ENCODE measurements around the gene MAN1A1.
"Not testable (repeated sequence)": the region's sequence is repeated elsewhere in the genome, so short reads cannot be mapped to it uniquely, and the experiment has no call there.

The MAN1A1 gene

GRCh38 chr6:119190176-119190575, 159.4 kb downstream of the MAN1A1 start:
- no peak for DNase-seq

DNA sequence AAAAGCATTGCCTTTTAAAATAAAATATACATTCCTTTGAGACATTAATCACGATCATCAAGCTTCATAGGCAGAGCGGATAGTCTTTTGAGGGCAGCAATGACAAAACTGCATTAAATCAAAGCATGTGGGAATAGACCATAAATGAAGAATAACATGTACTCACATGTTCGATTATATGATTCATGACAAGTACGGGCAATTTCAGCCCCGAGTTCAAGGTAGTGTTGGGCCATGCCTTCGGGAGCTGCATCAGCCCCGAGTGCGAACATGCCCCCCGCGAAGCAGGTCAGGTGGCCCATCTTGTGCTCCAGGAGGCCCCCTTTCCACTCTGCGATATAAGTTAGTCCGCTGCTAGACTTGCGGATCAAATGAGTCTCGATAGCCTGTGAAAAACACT, 160.1 kb downstream of the MAN1A1 start:
- DNase-seq, result no peak

DNA sequence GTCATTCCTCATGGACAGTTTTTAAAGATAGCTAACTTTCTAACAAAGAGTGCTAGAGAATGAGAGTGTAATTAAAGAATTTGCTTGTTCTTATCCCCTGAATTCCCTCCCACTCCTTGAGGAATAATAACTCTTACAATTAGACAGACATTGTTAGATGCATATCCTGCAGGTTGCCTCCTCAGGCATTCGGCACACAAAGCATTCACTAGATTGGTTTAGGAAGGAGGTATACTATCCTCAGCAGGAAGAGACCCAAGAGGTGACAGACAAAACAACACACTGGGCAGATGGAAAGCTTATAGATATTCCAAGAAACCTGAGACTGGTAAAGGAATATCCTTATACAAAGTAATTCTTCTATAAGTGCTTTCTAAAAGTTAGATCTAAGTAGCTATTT, 162.0 kb downstream of the MAN1A1 start:
- no peak for DNase-seq

GRCh38 chr6:119186490-119186889, 163.1 kb downstream of the MAN1A1 start:
- DNase-seq, result no peak

- DNase-seq, result no peak
Observed at GRCh38 chr6:119184008-119184648, 165.4 kb downstream of the MAN1A1 start.

- DNase-seq, result no peak
Observed at GRCh38 chr6:119183457-119183856, 166.1 kb downstream of the MAN1A1 start.

DNA sequence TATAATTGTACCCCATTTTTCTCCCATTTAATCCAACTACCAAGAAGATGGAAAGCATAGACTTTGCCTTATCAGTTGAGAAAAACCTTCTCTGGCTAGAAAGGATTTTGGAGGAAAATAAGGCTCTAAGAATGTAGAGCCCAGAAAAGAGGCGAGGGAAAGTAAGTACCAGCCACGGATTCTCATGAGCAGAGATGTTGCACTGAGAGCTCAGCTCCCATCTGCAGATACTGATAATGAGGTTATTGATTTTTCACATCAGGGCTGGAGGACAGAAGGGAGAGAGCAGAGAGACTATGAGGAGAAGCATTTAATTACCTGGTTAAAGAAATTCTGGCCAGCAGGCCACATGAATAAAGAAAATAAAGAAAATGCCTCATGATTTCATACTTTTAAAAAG, 166.7 kb downstream of the MAN1A1 start:
- no peak for DNase-seq

- DNase-seq, result no peak
Observed at GRCh38 chr6:119182216-119182803, 167.3 kb downstream of the MAN1A1 start.

- no peak for DNase-seq
Observed at GRCh38 chr6:119181046-119181445, 168.5 kb downstream of the MAN1A1 start.

GRCh38 chr6:119179842-119180241, 169.7 kb downstream of the MAN1A1 start:
- peak; percentile 21 for DNase-seq

- no peak for DNase-seq
Observed at GRCh38 chr6:119179062-119179461, 170.5 kb downstream of the MAN1A1 start.

DNA sequence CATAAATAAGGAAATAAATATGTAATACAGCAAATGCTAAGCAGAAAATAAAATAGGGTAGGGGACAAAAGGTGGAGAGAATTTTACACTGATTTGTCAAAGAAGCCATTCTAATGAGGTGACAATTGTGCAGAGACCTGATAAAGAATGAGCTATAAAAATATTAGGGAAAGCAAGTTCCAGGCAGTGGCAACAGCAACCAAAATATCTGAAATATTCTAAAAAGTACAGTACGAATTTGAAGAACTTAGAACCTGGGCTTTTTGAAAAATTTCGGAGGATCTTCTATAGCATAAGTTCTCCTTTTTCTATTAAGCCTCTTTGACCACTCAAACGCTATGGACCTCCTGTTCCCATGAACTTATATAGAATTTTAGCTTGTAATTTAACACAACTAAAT, 173.1 kb downstream of the MAN1A1 start:
- no peak for DNase-seq

GRCh38 chr6:119174879-119175817, 174.4 kb downstream of the MAN1A1 start:
- no peak for DNase-seq

DNA sequence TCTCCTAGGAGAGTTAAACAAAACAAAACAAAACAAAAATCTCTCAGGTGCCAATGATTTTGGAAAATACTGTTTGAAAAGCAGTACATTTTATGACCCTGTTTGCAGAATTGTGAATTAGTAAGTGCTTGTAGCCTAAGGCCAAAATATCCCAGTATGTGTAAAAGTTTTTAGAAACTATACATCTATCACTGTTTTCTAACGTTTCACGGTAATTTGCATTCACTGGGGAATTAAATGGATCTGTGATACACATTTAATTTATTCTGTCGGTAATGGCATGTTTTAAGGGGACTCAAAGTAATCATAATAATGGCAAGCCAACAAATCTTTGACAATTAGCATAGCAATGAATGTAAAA, 175.5 kb downstream of the MAN1A1 start:
- no peak for DNase-seq

GRCh38 chr6:119173249-119174084, 176.1 kb downstream of the MAN1A1 start:
- no peak for DNase-seq

DNA sequence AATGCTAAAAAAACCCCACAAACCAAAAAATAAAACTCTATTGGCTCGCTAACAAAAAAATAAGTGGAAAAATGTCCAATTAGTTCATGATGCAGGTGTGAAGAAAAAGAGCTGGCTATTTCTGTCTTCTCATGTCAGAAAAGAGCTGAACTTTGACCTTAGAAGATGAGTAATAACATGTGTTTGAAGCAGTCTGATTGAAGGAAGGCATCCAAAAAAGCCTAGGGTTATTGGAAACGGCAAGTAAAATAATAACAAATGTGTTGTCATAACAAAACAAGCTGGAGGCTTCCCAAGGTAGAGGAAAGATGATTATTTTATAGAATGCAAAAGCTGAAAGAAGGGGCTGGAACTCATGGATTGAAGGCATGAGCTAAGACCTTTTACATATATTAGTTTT, 176.7 kb downstream of the MAN1A1 start:
- DNase-seq, result no peak

DNA sequence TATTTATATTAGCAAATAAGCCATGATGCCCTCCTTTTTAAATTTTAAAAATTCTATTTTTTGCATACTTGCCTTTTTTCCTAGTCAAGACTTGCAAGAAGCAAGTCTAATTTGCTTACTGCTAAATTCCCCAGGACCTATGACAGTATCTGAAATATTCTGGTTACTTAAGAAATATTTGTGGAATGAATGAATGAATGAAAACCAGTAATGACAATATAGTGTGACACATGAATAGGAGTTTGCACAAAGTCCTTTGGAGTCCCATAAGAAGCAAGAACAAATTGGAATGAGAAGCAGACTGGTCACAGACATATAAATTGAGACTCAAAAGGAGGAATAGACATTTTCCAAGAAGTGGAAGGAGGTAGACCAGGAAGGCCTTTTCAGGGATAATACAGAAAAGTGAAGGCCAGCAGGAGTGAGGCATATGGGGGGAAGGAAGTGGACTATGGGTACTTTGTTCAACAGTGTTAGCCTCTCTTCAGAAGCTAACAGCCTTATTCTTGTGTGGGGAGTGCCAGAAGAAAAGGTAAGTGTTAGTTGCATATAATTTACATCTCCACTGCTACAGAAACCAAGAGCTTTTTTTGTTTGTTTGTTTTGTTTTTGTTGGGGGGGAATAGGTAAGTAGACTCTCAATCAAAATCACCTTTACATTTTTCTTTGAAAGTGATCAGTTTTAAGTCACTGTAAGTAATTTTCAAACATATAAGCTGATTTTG, 177.5 kb downstream of the MAN1A1 start:
- no peak for DNase-seq

- no peak for DNase-seq
Observed at GRCh38 chr6:119171088-119171841, 178.3 kb downstream of the MAN1A1 start.

- DNase-seq, result peak; percentile 69
Observed at GRCh38 chr6:119170447-119171087, 179.0 kb downstream of the MAN1A1 start.

GRCh38 chr6:119170103-119170446, 179.5 kb downstream of the MAN1A1 start:
- DNase-seq, result no peak

GRCh38 chr6:119169355-119169754, 180.2 kb downstream of the MAN1A1 start:
- not testable (repeated sequence) for DNase-seq

Data from OCI-M1 (cell line).